Cardiac fibroblast (primary cell): Measurements from ENCODE around the gene SARM1.
"Not testable (repeated sequence)": the region's sequence is repeated elsewhere in the genome, so short reads cannot be mapped to it uniquely, and the experiment has no call there.

Experiments used
- DNase-seq, 2 donors: peaks; one replicate each; pipeline versions ENCODE4 v3.0.0 to v3.0.0-alpha.2; 2010; ENCODE audit warnings: low read depth in 2 of 2
- H3K4me3 ChIP-seq, 2 donors: replicated peaks in 1 of 2; 1 replicate in 1 of 2; 2 replicates in 1 of 2; pipeline ENCODE4 v1.5.1; 2011; ENCODE audit warnings: low read depth in 2 of 2, low read length in 2 of 2, mild to moderate bottlenecking in 2 of 2, moderate library complexity in 1 of 2
- CTCF ChIP-seq: IDR thresholded peaks from one replicate; pipeline ENCODE4 v1.5.1; 2011; ENCODE audit warnings: low read depth, mild to moderate bottlenecking, low read length, inconsistent platforms

SARM1 gene

GRCh38 chr17:28334666-28335200 lies 36.8 kb upstream of the SARM1 start:
- TF ChIP-seq CTCF: no peak
- peak overlapping the region; percentile 94 to 97 for H3K4me3 ChIP-seq
- DNase-seq: no peak

GRCh38 chr17:28335201-28335958 lies 36.1 kb upstream of the SARM1 start, which contains the start of the genes IFT20 and TNFAIP1:
Gene IFT20, minus strand, starts transcription at chr17:28335472. Its CDS starts 3,487 bp downstream, at chr17:28331985.
Gene TNFAIP1, plus strand, starts transcription at chr17:28335761. Its CDS starts 3,761 bp downstream, at chr17:28339522.
- H3K4me3 ChIP-seq: peak within 1 kb of the TSS; percentile 94 to 97
- DNase-seq: peak; percentile 100
- TF ChIP-seq CTCF: no peak

- TF ChIP-seq CTCF: no peak
- peak; percentile 87 to 93 for DNase-seq
- peak overlapping the region; percentile 94 to 97 for H3K4me3 ChIP-seq
Measured at GRCh38 chr17:28335959-28336871, 35.3 kb upstream of the SARM1 start.

- TF ChIP-seq CTCF: no peak
- DNase-seq: peak; percentile 62 to 78
Measured at GRCh38 chr17:28338056-28338768, 33.3 kb upstream of the SARM1 start.

GRCh38 chr17:28338769-28339212 lies 32.7 kb upstream of the SARM1 start:
- not testable (repeated sequence) for H3K4me3 ChIP-seq, DNase-seq

More at GRCh38 chr17:28338056-28338768, 33.3 kb upstream of the SARM1 start:
- peak overlapping the region in 1 of 2 donors; percentile 3 for H3K4me3 ChIP-seq

GRCh38 chr17:28339431-28339830 lies 32.1 kb upstream of the SARM1 start:
- no peak for DNase-seq
- TF ChIP-seq CTCF: no peak
- no peak overlapping the region for H3K4me3 ChIP-seq
